Subcutaneous abdominal adipose tissue (tissue), 5 donors: Measurements from ENCODE around the gene LGMN.
A peak's percentile ranks its signal among the peaks of the same experiment; 100 is the strongest.
"Not testable (repeated sequence)": the region's sequence is repeated elsewhere in the genome, so short reads cannot be mapped to it uniquely, and the experiment has no call there.

Source experiments
- H3K27ac ChIP-seq: one replicate; pipeline ENCODE4 v1.7.0; 2013; ENCODE audit warnings: low read depth, mild to moderate bottlenecking, inconsistent platforms, low read length, moderate library complexity
- H3K27me3 ChIP-seq, 5 donors: one replicate each; pipeline ENCODE4 v1.7.0; 2013; ENCODE audit warnings: low read length in 5 of 5, inconsistent platforms in 1 of 5; ENCODE audit not compliant: control insufficient read depth in 5 of 5, insufficient read depth in 4 of 5
- H3K36me3 ChIP-seq, 5 donors: one replicate each; pipeline ENCODE4 v1.7.0; 2013; ENCODE audit warnings: low read length in 5 of 5; ENCODE audit not compliant: control insufficient read depth in 5 of 5, insufficient read depth in 5 of 5
- H3K4me1 ChIP-seq, 5 donors: one replicate each; pipeline ENCODE4 v1.7.0; 2013; ENCODE audit warnings: low read length in 5 of 5, mild to moderate bottlenecking in 3 of 5, moderate library complexity in 1 of 5; ENCODE audit not compliant: control insufficient read depth in 5 of 5, insufficient read depth in 5 of 5
- H3K4me3 ChIP-seq, 5 donors: one replicate each; pipeline ENCODE4 v1.7.0; 2013; ENCODE audit warnings: low read length in 5 of 5, low read depth in 1 of 5
- H3K9ac ChIP-seq, 5 donors: one replicate each; pipeline ENCODE4 v1.7.0; 2013; ENCODE audit warnings: low read length in 5 of 5, mild to moderate bottlenecking in 4 of 5, moderate library complexity in 3 of 5
- H3K9me3 ChIP-seq, 5 donors: one replicate each; pipeline ENCODE4 v1.7.0; 2013; ENCODE audit warnings: low read length in 5 of 5; ENCODE audit not compliant: control insufficient read depth in 5 of 5
- donor health status: healthy.
- donor health status: healthy.
- donor health status: healthy.
- donor health status: healthy.
- donor health status: healthy.

The LGMN gene

GRCh38 chr14:92750222-92750728, 1.8 kb upstream of the LGMN start:
- H3K27ac ChIP-seq, H3K27me3 ChIP-seq, H3K9ac ChIP-seq, H3K9me3 ChIP-seq, H3K36me3 ChIP-seq: not testable (repeated sequence)
- H3K4me1 ChIP-seq, result peaks cover 3 to 29% (median 24%) of the 10 kb centered on the region in 5 donors
- H3K4me3 ChIP-seq, result peak overlapping the region in 3 of 5 donors; percentile 21 to 54 (median 35)

- H3K4me1 ChIP-seq, result peaks cover 3 to 25% (median 22%) of the 10 kb centered on the region in 5 donors
- H3K27ac ChIP-seq, result peak overlapping the region; percentile 80
- peak overlapping the region; percentile 87 to 94 (median 92) for H3K4me3 ChIP-seq
Observed at GRCh38 chr14:92747701-92748258, 647 bp downstream of the LGMN start.

GRCh38 chr14:92744198-92744597, 4.2 kb downstream of the LGMN start:
- H3K4me1 ChIP-seq, result peaks cover 4 to 51% (median 28%) of the 10 kb centered on the region in 5 donors
- no peaks in the 10 kb centered on the region for H3K9me3 ChIP-seq
- H3K4me3 ChIP-seq, result peak overlapping the region in 2 of 5 donors; percentile 26 to 33
- H3K9ac ChIP-seq, result no peak overlapping the region
- H3K36me3 ChIP-seq, result peaks cover 0 to 34% (median 16%) of the 10 kb centered on the region in 5 donors
- H3K27ac ChIP-seq, result no peak overlapping the region
- no peaks in the 10 kb centered on the region for H3K27me3 ChIP-seq

More at GRCh38 chr14:92747701-92748258, 647 bp downstream of the LGMN start:
- H3K9ac ChIP-seq, result peak overlapping the region; percentile 78 to 97 (median 91)
- no peaks in the 10 kb centered on the region for H3K9me3 ChIP-seq
- H3K27me3 ChIP-seq, result no peaks in the 10 kb centered on the region
- H3K36me3 ChIP-seq, result peaks cover 0 to 6% (median 1%) of the 10 kb centered on the region in 5 donors

- H3K4me3 ChIP-seq, result no peak overlapping the region
- no peak overlapping the region for H3K9ac ChIP-seq
- no peaks in the 10 kb centered on the region for H3K9me3 ChIP-seq
- H3K27me3 ChIP-seq, result no peaks in the 10 kb centered on the region
- H3K36me3 ChIP-seq, result peaks cover 0 to 43% (median 16%) of the 10 kb centered on the region in 5 donors
- H3K27ac ChIP-seq, result no peak overlapping the region
- H3K4me1 ChIP-seq, result peaks cover 1 to 41% (median 7%) of the 10 kb centered on the region in 5 donors
Observed at GRCh38 chr14:92740440-92740839, 8.0 kb downstream of the LGMN start.

- no peak overlapping the region for H3K4me3 ChIP-seq
- no peak overlapping the region for H3K9ac ChIP-seq
- no peaks in the 10 kb centered on the region for H3K9me3 ChIP-seq
- no peaks in the 10 kb centered on the region for H3K27me3 ChIP-seq
- H3K4me1 ChIP-seq, result peaks cover 1 to 41% (median 7%) of the 10 kb centered on the region in 5 donors
- no peak overlapping the region for H3K27ac ChIP-seq
- peaks cover 0 to 40% (median 15%) of the 10 kb centered on the region in 5 donors for H3K36me3 ChIP-seq
Observed at GRCh38 chr14:92737619-92738188, 10.7 kb downstream of the LGMN start.

DNA sequence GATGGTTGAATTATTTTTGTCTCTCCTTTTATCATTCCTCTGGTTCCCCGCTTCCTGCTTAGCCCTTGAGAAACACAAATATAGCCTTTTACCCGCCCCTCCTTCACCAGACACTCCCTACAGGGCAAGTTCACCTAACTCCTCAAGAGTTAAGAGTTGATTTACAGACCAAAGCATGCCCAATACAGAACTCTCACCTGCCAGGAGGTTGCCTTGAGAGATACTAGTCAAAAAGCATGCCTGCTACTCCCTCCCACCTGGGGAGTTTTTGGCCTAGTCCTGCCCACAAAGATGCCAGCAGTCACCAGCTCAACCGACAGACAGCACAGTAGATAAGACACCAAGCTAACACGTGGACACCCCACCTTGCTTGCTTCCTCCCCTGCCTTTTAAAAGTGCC, 11.2 kb downstream of the LGMN start:
- no peaks in the 10 kb centered on the region for H3K27me3 ChIP-seq
- no peak overlapping the region for H3K9ac ChIP-seq
- peaks cover 1 to 36% (median 7%) of the 10 kb centered on the region in 5 donors for H3K4me1 ChIP-seq
- H3K4me3 ChIP-seq, result no peak overlapping the region
- peaks cover 0 to 40% (median 16%) of the 10 kb centered on the region in 5 donors for H3K36me3 ChIP-seq
- H3K27ac ChIP-seq, result no peak overlapping the region
- no peaks in the 10 kb centered on the region for H3K9me3 ChIP-seq

DNA sequence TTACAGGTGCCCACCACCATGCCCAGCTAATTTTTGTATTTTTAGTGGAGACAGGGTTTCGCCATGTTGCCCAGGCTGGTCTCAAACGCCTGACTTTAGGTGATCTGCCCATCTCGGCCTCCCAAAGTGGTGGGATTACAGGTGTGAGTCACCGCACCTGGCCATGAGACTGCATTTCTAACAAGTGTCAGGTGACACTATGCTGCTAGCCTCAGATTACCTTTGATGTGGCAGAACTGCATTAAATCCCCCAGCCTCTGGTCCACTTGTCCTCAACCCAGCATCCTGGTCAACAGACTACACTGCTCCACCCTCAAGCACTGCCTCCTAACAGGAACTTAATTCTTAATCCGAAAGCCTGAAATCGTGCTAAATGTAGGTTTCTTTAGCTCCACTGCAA, 13.1 kb downstream of the LGMN start:
- Histone ChIP-seq H3K9me3 (no peaks in the 10 kb centered on the region), H3K4me3 (no peak overlapping the region), H3K4me1 (peaks cover 1 to 24% (median 6%) of the 10 kb centered on the region in 5 donors), H3K27ac (no peak overlapping the region), H3K9ac (no peak overlapping the region), H3K27me3 (no peaks in the 10 kb centered on the region), H3K36me3 (peaks cover 8 to 39% (median 22%) of the 10 kb centered on the region in 5 donors)

DNA sequence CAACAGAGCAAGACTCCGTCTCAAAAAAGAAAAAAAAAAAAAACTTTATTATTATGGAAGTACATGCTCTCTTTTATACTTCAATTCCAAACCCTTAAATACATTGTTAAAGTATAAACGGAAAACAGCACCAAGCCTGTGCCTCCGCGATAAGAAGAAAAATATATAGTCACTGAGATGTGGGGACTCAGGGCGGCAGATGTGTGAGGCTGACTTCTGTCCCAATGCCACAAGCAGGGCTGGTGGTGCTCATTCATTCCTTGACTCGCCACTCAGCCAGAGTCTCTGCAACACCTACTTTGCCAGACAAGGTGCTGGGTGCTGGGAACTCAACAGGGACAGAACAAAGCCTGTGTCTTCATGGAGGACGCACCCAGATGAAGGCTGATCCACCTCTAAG, 13.8 kb downstream of the LGMN start:
- H3K9me3 ChIP-seq, result no peaks in the 10 kb centered on the region
- H3K36me3 ChIP-seq, result peaks cover 8 to 36% (median 23%) of the 10 kb centered on the region in 5 donors
- H3K27ac ChIP-seq, result no peak overlapping the region
- H3K4me1 ChIP-seq, result peaks cover under 1 to 20% (median 1%) of the 10 kb centered on the region in 5 donors
- no peak overlapping the region for H3K4me3 ChIP-seq
- no peak overlapping the region for H3K9ac ChIP-seq
- H3K27me3 ChIP-seq, result no peaks in the 10 kb centered on the region

- no peaks in the 10 kb centered on the region for H3K9me3 ChIP-seq
- no peak overlapping the region for H3K9ac ChIP-seq
- H3K27me3 ChIP-seq, result no peaks in the 10 kb centered on the region
Observed at GRCh38 chr14:92733007-92733406, 15.4 kb downstream of the LGMN start.

DNA sequence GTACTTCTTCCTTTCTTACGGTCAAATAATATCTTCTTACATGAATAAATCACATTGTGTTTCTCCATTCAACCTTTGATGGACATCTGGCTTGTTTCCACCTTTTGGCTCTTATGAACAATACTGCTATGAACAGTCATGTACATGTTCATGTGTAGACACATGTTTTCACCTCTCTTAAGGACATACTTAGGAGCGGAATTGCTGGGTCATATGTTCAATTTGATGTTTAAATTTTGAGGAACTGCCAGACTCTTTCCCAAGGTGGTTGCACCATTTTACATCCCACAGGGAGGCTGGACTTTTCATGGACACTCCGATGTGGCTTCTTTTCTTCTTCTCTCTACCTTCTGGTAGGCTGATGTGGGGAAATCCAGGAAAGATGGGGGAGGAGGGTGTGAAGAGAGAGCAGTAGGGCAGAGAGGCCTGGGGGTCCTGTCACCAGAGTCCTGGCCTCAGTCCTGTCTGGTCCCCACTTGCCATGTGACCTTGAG, 16.8 kb downstream of the LGMN start:
- Histone ChIP-seq H3K9me3 (peaks cover 0 to 3% (median 0%) of the 10 kb centered on the region in 5 donors), H3K27ac (no peak overlapping the region)

More at GRCh38 chr14:92733007-92733406, 15.4 kb downstream of the LGMN start:
- Histone ChIP-seq H3K4me1 (peaks cover 0 to 28% (median 0%) of the 10 kb centered on the region in 5 donors), H3K27ac (no peak overlapping the region), H3K4me3 (no peak overlapping the region), H3K36me3 (peaks cover 11 to 46% (median 31%) of the 10 kb centered on the region in 5 donors)

More for the DNA sequence above, 16.8 kb downstream of the LGMN start:
- Histone ChIP-seq H3K36me3 (peaks cover 11 to 44% (median 32%) of the 10 kb centered on the region in 5 donors), H3K4me1 (peaks cover 0 to 32% (median 1%) of the 10 kb centered on the region in 5 donors), H3K4me3 (no peak overlapping the region), H3K9ac (no peak overlapping the region), H3K27me3 (no peaks in the 10 kb centered on the region)
